ENCODE results near the gene AHNAK. TPM values are rescaled to one million over a fixed set of nuclear protein-coding genes. Genes with fewer than 3 reads are reported as not detected.

AHNAK gene
- total RNA-seq, 3 donors from 2014 or later = 473 to 1,283 (median 535) TPM

GRCh38 chr11:62544581-62545436 lies 1.8 kb downstream of the AHNAK start:
- intact Hi-C loops (cut with DNase I, micrococcal nuclease) = loop anchor here (5.0 to 10.0 kb wide), 4 partner anchors 38 to 150 kb away; no protein-coding TSS in a partner anchor
- no peak for TF ChIP-seq CTCF (IDR thresholded peaks at IDR 0.05)
- H3K4me3 ChIP-seq = peak overlapping the region; percentile 97
- H3K4me1 ChIP-seq (ENCODE audit: low read depth) = peaks cover 67% of the 10 kb centered on the region
- H3K9me3 ChIP-seq = no peaks in the 10 kb centered on the region
- ATAC-seq (peak; percentile 26), DNase-seq (peak; percentile 66 to 79 (median 76))
- H3K36me3 ChIP-seq (ENCODE audit: low read depth) = no peaks in the 10 kb centered on the region

- intact Hi-C loops (cut with DNase I, micrococcal nuclease) = loop anchor here (5.0 to 10.0 kb wide), 4 partner anchors 37 to 149 kb away; no protein-coding TSS in a partner anchor
- TF ChIP-seq CTCF (IDR thresholded peaks at IDR 0.05) = no peak
- Histone ChIP-seq H3K4me1 (ENCODE audit: low read depth) (peaks cover 68% of the 10 kb centered on the region), H3K36me3 (ENCODE audit: low read depth) (no peaks in the 10 kb centered on the region), H3K9me3 (no peaks in the 10 kb centered on the region), H3K4me3 (no peak overlapping the region)
- DNase-seq (peak in 2 of 3 donors; percentile 40 to 58), ATAC-seq (no peak)
These were observed 2.7 kb downstream of the AHNAK start for GRCh38 chr11:62543680-62544444.

- peak; percentile 57 for ATAC-seq
These were observed 3.6 kb downstream of the AHNAK start for GRCh38 chr11:62542750-62543567.

GRCh38 chr11:62542111-62542745 lies 4.4 kb downstream of the AHNAK start:
- intact Hi-C loops (cut with DNase I, micrococcal nuclease) = loop anchor here (5.0 to 10.0 kb wide), 4 partner anchors 35 to 147 kb away; no protein-coding TSS in a partner anchor
- TF ChIP-seq CTCF (IDR thresholded peaks at IDR 0.05) = no peak
- Histone ChIP-seq H3K9me3 (no peaks in the 10 kb centered on the region), H3K4me3 (no peak overlapping the region), H3K4me1 (ENCODE audit: low read depth) (peaks cover 69% of the 10 kb centered on the region), H3K36me3 (ENCODE audit: low read depth) (no peaks in the 10 kb centered on the region)
- peak; percentile 34 for ATAC-seq
- peak; percentile 69 to 85 (median 81) for DNase-seq

More at GRCh38 chr11:62542750-62543567, 3.6 kb downstream of the AHNAK start:
- Histone ChIP-seq H3K9me3 (no peaks in the 10 kb centered on the region), H3K4me3 (peak overlapping the region; percentile 12), H3K36me3 (ENCODE audit: low read depth) (no peaks in the 10 kb centered on the region), H3K4me1 (ENCODE audit: low read depth) (peaks cover 68% of the 10 kb centered on the region)
- intact Hi-C loops (cut with DNase I, micrococcal nuclease) = loop anchor here (5.0 to 10.0 kb wide), 4 partner anchors 36 to 148 kb away; no protein-coding TSS in a partner anchor
- TF ChIP-seq CTCF (IDR thresholded peaks at IDR 0.05) = peak; percentile 100
- DNase-seq = peak; percentile 88 to 92 (median 89)

All from mucosa of descending colon (tissue), 3 donors.